Measurements from ENCODE around the gene SPRY1. TPM values are rescaled to one million over a fixed set of nuclear protein-coding genes. Genes with fewer than 3 reads are reported as not detected.
A peak's percentile ranks its signal among the peaks of the same experiment; 100 is the strongest.

The SPRY1 gene
- total RNA-seq, 1 experiment from 2014 or later = 1.7 TPM

- DNase-seq (ENCODE audit: extremely low read depth, low read depth) = no peak
Observed at GRCh38 chr4:123435246-123436113, 38.9 kb downstream of the SPRY1 start.

GRCh38 chr4:123438031-123438430 lies 41.4 kb downstream of the SPRY1 start:
- DNase-seq (ENCODE audit: extremely low read depth, low read depth) = no peak

GRCh38 chr4:123443401-123444289 lies 47.0 kb downstream of the SPRY1 start:
- DNase-seq (ENCODE audit: extremely low read depth, low read depth) = no peak

GRCh38 chr4:123444290-123444731 lies 47.7 kb downstream of the SPRY1 start:
- no peak for DNase-seq (ENCODE audit: extremely low read depth, low read depth)

GRCh38 chr4:123446865-123447474 lies 50.4 kb downstream of the SPRY1 start:
- DNase-seq (ENCODE audit: extremely low read depth, low read depth) = no peak

GRCh38 chr4:123449362-123449761 lies 52.8 kb downstream of the SPRY1 start:
- no peak for DNase-seq (ENCODE audit: extremely low read depth, low read depth)

GRCh38 chr4:123449780-123450179 lies 53.2 kb downstream of the SPRY1 start:
- DNase-seq (ENCODE audit: extremely low read depth, low read depth) = no peak

- DNase-seq (ENCODE audit: extremely low read depth, low read depth) = no peak
Observed at GRCh38 chr4:123450393-123450792, 53.8 kb downstream of the SPRY1 start.

- DNase-seq (ENCODE audit: extremely low read depth, low read depth) = peak; percentile 11
Observed at GRCh38 chr4:123452616-123453015, 56.0 kb downstream of the SPRY1 start.

- no peak for DNase-seq (ENCODE audit: extremely low read depth, low read depth)
Observed at GRCh38 chr4:123453061-123453680, 56.6 kb downstream of the SPRY1 start.
